ENCODE data around the gene B3GNT5. TPM values are rescaled to one million over a fixed set of nuclear protein-coding genes. Genes with fewer than 3 reads are reported as not detected.

The B3GNT5 gene
- total RNA-seq, 1 donor from 2014 or later, result 6.9 TPM

- no peaks in the 10 kb centered on the region for H3K36me3 Mint-ChIP-seq (ENCODE audit: low read depth, unreplicated experiment)
- H3K4me1 Mint-ChIP-seq (ENCODE audit: unreplicated experiment), result no peaks in the 10 kb centered on the region
- H3K27me3 Mint-ChIP-seq (ENCODE audit: unreplicated experiment), result no peaks in the 10 kb centered on the region
- H3K4me3 Mint-ChIP-seq (ENCODE audit: unreplicated experiment), result no peak overlapping the region
- H3K9me3 Mint-ChIP-seq (ENCODE audit: unreplicated experiment), result no peaks in the 10 kb centered on the region
- TF ChIP-seq CTCF (IDR thresholded peaks at IDR 0.05; ENCODE audit: unreplicated experiment), result no peak
- no peak for DNase-seq (ENCODE audit: low spot score)
- no peak overlapping the region for H3K27ac Mint-ChIP-seq (ENCODE audit: unreplicated experiment)
Observed at GRCh38 chr3:183288117-183288516, 35.1 kb downstream of the B3GNT5 start.

GRCh38 chr3:183290216-183290615 is 37.2 kb downstream of the B3GNT5 start:
- no peaks in the 10 kb centered on the region for H3K36me3 Mint-ChIP-seq (ENCODE audit: low read depth, unreplicated experiment)
- no peaks in the 10 kb centered on the region for H3K4me1 Mint-ChIP-seq (ENCODE audit: unreplicated experiment)
- H3K4me3 Mint-ChIP-seq (ENCODE audit: unreplicated experiment), result no peak overlapping the region
- no peak overlapping the region for H3K27ac Mint-ChIP-seq (ENCODE audit: unreplicated experiment)
- H3K9me3 Mint-ChIP-seq (ENCODE audit: unreplicated experiment), result no peaks in the 10 kb centered on the region
- DNase-seq (ENCODE audit: low spot score), result no peak
- peaks cover 3% of the 10 kb centered on the region for H3K27me3 Mint-ChIP-seq (ENCODE audit: unreplicated experiment)
- no peak for TF ChIP-seq CTCF (IDR thresholded peaks at IDR 0.05; ENCODE audit: unreplicated experiment)

GRCh38 chr3:183291497-183292031 is 38.5 kb downstream of the B3GNT5 start:
- H3K27me3 Mint-ChIP-seq (ENCODE audit: unreplicated experiment), result peaks cover 8% of the 10 kb centered on the region
- H3K27ac Mint-ChIP-seq (ENCODE audit: unreplicated experiment), result no peak overlapping the region
- peaks cover 6% of the 10 kb centered on the region for H3K36me3 Mint-ChIP-seq (ENCODE audit: low read depth, unreplicated experiment)
- no peaks in the 10 kb centered on the region for H3K9me3 Mint-ChIP-seq (ENCODE audit: unreplicated experiment)
- DNase-seq (ENCODE audit: low spot score), result no peak
- H3K4me1 Mint-ChIP-seq (ENCODE audit: unreplicated experiment), result no peaks in the 10 kb centered on the region
- no peak for TF ChIP-seq CTCF (IDR thresholded peaks at IDR 0.05; ENCODE audit: unreplicated experiment)
- H3K4me3 Mint-ChIP-seq (ENCODE audit: unreplicated experiment), result no peak overlapping the region

GRCh38 chr3:183293966-183294365 is 40.9 kb downstream of the B3GNT5 start:
- no peak overlapping the region for H3K27ac Mint-ChIP-seq (ENCODE audit: unreplicated experiment)
- TF ChIP-seq CTCF (IDR thresholded peaks at IDR 0.05; ENCODE audit: unreplicated experiment), result no peak
- DNase-seq (ENCODE audit: low spot score), result no peak
- H3K4me1 Mint-ChIP-seq (ENCODE audit: unreplicated experiment), result peaks cover 2% of the 10 kb centered on the region
- peaks cover 8% of the 10 kb centered on the region for H3K27me3 Mint-ChIP-seq (ENCODE audit: unreplicated experiment)
- peaks cover 6% of the 10 kb centered on the region for H3K36me3 Mint-ChIP-seq (ENCODE audit: low read depth, unreplicated experiment)
- H3K9me3 Mint-ChIP-seq (ENCODE audit: unreplicated experiment), result no peaks in the 10 kb centered on the region
- H3K4me3 Mint-ChIP-seq (ENCODE audit: unreplicated experiment), result no peak overlapping the region

GRCh38 chr3:183295211-183295610 is 42.2 kb downstream of the B3GNT5 start:
- no peak for DNase-seq (ENCODE audit: low spot score)
- Mint-ChIP-seq H3K27me3 (ENCODE audit: unreplicated experiment) (peaks cover 8% of the 10 kb centered on the region), H3K27ac (ENCODE audit: unreplicated experiment) (no peak overlapping the region), H3K4me3 (ENCODE audit: unreplicated experiment) (no peak overlapping the region), H3K4me1 (ENCODE audit: unreplicated experiment) (peaks cover 2% of the 10 kb centered on the region), H3K36me3 (ENCODE audit: low read depth, unreplicated experiment) (peaks cover 6% of the 10 kb centered on the region), H3K9me3 (ENCODE audit: unreplicated experiment) (no peaks in the 10 kb centered on the region)
- no peak for TF ChIP-seq CTCF (IDR thresholded peaks at IDR 0.05; ENCODE audit: unreplicated experiment)
